ENCODE data around the gene ESR1.

DNA sequence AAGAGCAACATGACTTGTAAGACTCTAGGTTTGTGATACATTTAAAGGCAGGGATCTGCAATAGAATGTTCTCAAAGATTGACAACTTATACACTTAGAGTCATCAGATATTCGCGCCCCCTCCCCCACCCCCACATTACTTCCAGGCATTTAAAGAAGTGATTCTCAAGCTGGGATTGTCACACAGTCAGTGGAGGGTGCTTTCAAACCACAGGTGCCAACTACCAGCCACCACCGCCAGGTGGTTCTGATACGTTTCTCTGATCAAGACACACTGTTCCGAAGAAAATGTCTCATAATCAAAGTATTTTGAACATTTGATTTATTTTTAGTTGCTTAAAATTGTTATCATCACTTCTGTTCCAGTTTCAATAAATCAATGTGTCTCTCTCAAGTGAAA lies 357.5 kb downstream of the ESR1 start:
- TF ChIP-seq YY1 (IDR thresholded peaks at IDR 0.05; ENCODE audit: insufficient read depth, insufficient read length) (no peak), SUZ12 (IDR thresholded peaks at IDR 0.05; ENCODE audit: extremely low read depth, insufficient read depth, insufficient read length) (no peak), ZNF274 (IDR thresholded peaks at IDR 0.05; ENCODE audit: low read depth, low read length) (no peak)
